HepG2 (cell line): ENCODE results near the gene MEIOC. TPM values are rescaled to one million over a fixed set of nuclear protein-coding genes. Genes with fewer than 3 reads are reported as not detected.
A peak's percentile ranks its signal among the peaks of the same experiment; 100 is the strongest.

Source experiments
- ELF4 ChIP-seq: sonication (generic); formaldehyde crosslinking; IDR thresholded peaks from 2 replicates; pipeline ENCODE4 v1.5.0; 2020; ENCODE audit warnings: missing genetic modification reagents, mild to moderate bottlenecking, moderate library complexity, borderline replicate concordance
- IKZF1 ChIP-seq: fragments of 450-650 bp; IDR thresholded peaks from 2 replicates; pipeline ENCODE4 v1.7.1; 2016
- KLF6 ChIP-seq: IDR thresholded peaks from 2 replicates; pipeline ENCODE4 v1.8.0; 2016; ENCODE audit warnings: missing biosample characterization, missing genetic modification reagents
- NFE2L1 ChIP-seq: sonication (generic); formaldehyde crosslinking; IDR thresholded peaks from 2 replicates; pipeline ENCODE4 v1.4.0; 2020; ENCODE audit warnings: missing genetic modification reagents, mild to moderate bottlenecking, borderline replicate concordance
- RXRB ChIP-seq: IDR thresholded peaks from 2 replicates; pipeline ENCODE4 v1.6.1; 2016; ENCODE audit warnings: borderline replicate concordance, missing genetic modification reagents, missing compliant biosample characterization
- SAFB2 ChIP-seq: sonication (generic); formaldehyde crosslinking; IDR thresholded peaks from 2 replicates; pipeline ENCODE4 v1.5.1; 2020; ENCODE audit warnings: missing genetic modification reagents, low read depth, mild to moderate bottlenecking, borderline replicate concordance
- SIN3A ChIP-seq: IDR thresholded peaks from 2 replicates; pipeline ENCODE4 v1.6.1; 2011; ENCODE audit warnings: low read depth, mild to moderate bottlenecking, control low read depth, low read length, borderline replicate concordance
- SMARCE1 ChIP-seq: fragments of 450-650 bp; IDR thresholded peaks from 2 replicates; pipeline ENCODE4 v1.6.1; 2017; ENCODE audit warnings: borderline replicate concordance
- SOX6 ChIP-seq, 2 experiments: fragments of 450-650 bp in 1 of 2; sonication (generic) in 1 of 2; formaldehyde crosslinking in 1 of 2; IDR thresholded peaks; 2 replicates each; pipeline versions ENCODE4 v1.4.0 to v1.6.1; 2017 to 2020; ENCODE audit warnings: antibody characterized with exemption in 1 of 2, mild to moderate bottlenecking in 1 of 2, missing genetic modification reagents in 1 of 2
- TP53 ChIP-seq: sonication (generic); formaldehyde crosslinking; conservative IDR thresholded peaks from 2 replicates; pipeline ENCODE4 v1.4.0; 2020; ENCODE audit warnings: missing genetic modification reagents
- ZNF326 ChIP-seq: sonication (generic); formaldehyde crosslinking; IDR thresholded peaks from 2 replicates; pipeline ENCODE4 v1.4.0; 2020; ENCODE audit warnings: missing genetic modification reagents, borderline replicate concordance
- ZNF350 ChIP-seq: sonication (generic); formaldehyde crosslinking; IDR thresholded peaks from 2 replicates; pipeline ENCODE4 v1.4.0; 2020; ENCODE audit warnings: mild to moderate bottlenecking, low read depth, missing genetic modification reagents, borderline replicate concordance
- ZNF569 ChIP-seq: sonication (generic); formaldehyde crosslinking; IDR thresholded peaks from 2 replicates; pipeline ENCODE4 v1.5.0; 2020; ENCODE audit warnings: mild to moderate bottlenecking, missing genetic modification reagents, moderate library complexity, borderline replicate concordance
- ZNF572 ChIP-seq: sonication (generic); formaldehyde crosslinking; IDR thresholded peaks from 2 replicates; pipeline ENCODE4 v1.5.1; 2020; ENCODE audit warnings: mild to moderate bottlenecking, missing genetic modification reagents
- ZNF790 ChIP-seq: sonication (generic); formaldehyde crosslinking; IDR thresholded peaks from 2 replicates; pipeline ENCODE4 v1.8.0; 2022; ENCODE audit warnings: missing genetic modification reagents, mild to moderate bottlenecking, borderline replicate concordance
- polyA plus RNA-seq, 8 experiments: library from polyadenylated mRNA; depleted of rRNA in 3 of 8; stranded (reverse) in 7 of 8; unstranded in 1 of 8; fragments of >200 nt; fragmentation: Illumina TruSeq in 4 of 8; extraction: Trizol in 4 of 8; gene quantifications; 2 replicates each; pipeline versions ENCODE4 v1.2.1 to v1.2.3, GENCODE V29; 2011 to 2016; ENCODE audit warnings: low read depth in 4 of 8, missing spikeins in 1 of 8, mixed read lengths in 1 of 8; ENCODE audit not compliant: insufficient read depth in 1 of 8
- total RNA-seq, 5 experiments: library from RNA; depleted of rRNA; stranded (reverse); fragments of >200 nt; fragmentation: Illumina TruSeq; extraction: Trizol; gene quantifications; 2 replicates each; pipeline ENCODE4 v1.2.3, GENCODE V29; 2016; ENCODE audit warnings: low read depth in 1 of 5
- TF ChIP-seq, protein P1 (sequence below): sonication (generic); formaldehyde crosslinking; IDR thresholded peaks from 2 replicates; pipeline ENCODE4 v1.5.1; 2020; ENCODE audit warnings: mild to moderate bottlenecking, missing genetic modification reagents
- TF ChIP-seq, protein P2 (sequence below): sonication (generic); formaldehyde crosslinking; IDR thresholded peaks from 2 replicates; pipeline ENCODE4 v1.4.0; 2020; ENCODE audit warnings: missing genetic modification reagents, borderline replicate concordance
- TF ChIP-seq, protein P3 (sequence below): sonication (generic); formaldehyde crosslinking; IDR thresholded peaks from 2 replicates; pipeline ENCODE4 v1.4.0; 2020; ENCODE audit warnings: mild to moderate bottlenecking, missing genetic modification reagents
- TF ChIP-seq, protein P4 (sequence below): sonication (generic); formaldehyde crosslinking; IDR thresholded peaks from 2 replicates; pipeline ENCODE4 v1.8.1; 2023; ENCODE audit warnings: missing genetic modification reagents, inconsistent platforms, borderline replicate concordance

Gene MEIOC
- total and polyA plus RNA-seq, 2 of the 13 experiments (the other 11 are each of a cell fraction or from before 2014, with no cell fraction given), result 0.04 to 0.15 TPM

DNA sequence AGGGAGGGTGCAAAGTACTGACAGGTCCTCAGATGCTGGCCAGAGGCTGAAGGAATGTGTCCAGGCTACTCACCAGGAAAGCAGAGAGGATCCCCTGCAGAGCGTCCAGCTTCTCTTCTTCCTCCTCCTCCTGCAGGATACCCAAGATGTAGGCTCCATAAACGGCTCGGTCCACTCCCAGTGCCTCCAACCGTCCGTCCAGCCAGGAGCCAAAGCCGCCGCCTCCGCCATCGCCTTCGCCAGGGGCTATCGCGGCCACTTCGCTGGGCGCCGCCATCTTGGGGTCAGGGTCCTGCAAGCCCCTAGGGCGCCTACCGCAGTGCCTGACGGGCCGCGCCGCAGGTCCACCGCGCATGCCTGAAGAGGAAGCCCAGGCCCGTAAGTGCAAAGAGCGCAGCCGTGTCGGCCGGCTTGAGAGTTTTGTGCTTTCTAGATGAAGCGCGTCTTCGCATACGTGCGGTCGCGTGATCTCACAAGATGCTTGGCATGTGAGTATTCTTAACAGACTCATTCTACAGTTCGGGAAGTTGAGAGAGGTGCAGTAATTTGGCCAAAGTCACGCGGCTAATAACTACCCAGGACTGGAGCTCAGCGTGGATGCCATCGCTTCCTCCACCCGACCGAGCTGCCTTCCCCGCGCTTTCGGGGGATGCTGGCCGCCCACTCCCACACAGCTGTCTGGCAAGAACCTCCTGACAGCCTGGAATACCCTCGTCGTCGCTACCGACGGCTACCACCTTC lies 33.4 kb downstream of the MEIOC start, which contains the start of gene CCDC43 (continued):
- TF ChIP-seq, protein P1, sequence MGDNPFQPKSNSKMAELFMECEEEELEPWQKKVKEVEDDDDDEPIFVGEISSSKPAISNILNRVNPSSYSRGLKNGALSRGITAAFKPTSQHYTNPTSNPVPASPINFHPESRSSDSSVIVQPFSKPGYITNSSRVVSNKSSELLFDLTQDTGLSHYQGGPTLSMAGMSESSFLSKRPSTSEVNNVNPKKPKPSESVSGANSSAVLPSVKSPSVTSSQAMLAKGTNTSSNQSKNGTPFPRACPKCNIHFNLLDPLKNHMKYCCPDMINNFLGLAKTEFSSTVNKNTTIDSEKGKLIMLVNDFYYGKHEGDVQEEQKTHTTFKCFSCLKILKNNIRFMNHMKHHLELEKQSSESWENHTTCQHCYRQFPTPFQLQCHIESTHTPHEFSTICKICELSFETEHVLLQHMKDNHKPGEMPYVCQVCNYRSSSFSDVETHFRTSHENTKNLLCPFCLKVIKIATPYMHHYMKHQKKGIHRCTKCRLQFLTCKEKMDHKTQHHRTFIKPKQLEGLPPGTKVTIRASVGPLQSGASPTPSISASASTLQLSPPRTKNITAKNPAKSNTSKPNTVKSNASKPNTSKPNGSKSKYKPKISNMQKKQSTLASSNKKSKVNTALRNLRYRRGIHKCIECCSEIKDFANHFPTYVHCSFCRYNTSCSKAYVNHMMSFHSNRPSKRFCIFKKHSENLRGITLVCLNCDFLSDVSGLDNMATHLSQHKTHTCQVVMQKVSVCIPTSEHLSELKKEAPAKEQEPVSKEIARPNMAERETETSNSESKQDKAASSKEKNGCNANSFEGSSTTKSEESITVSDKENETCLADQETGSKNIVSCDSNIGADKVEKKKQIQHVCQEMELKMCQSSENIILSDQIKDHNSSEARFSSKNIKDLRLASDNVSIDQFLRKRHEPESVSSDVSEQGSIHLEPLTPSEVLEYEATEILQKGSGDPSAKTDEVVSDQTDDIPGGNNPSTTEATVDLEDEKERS (CRISPR knock-in tag), result peak; percentile 69
- TF ChIP-seq ZNF790 (CRISPR knock-in tag) (no peak), IKZF1 (no peak), ZNF326 (CRISPR knock-in tag) (peak; percentile 7; the same call in 1 of the 2 replicates), ZNF350 (CRISPR knock-in tag) (peak; percentile 97), NFE2L1 (no peak; the same call in 1 of the 2 replicates), ZNF569 (peak; percentile 86; the same call in 1 of the 2 replicates), SIN3A (peak; percentile 68; the same call in 1 of the 2 replicates), SMARCE1 (no peak), KLF6 (CRISPR knock-in tag) (peak; percentile 67), SOX6 (IDR thresholded peaks at IDR 0.05) (no peak), SOX6 (CRISPR knock-in tag; IDR thresholded peaks at IDR 0.05) (peak; percentile 70), SAFB2 (CRISPR knock-in tag) (peak; percentile 95), RXRB (CRISPR knock-in tag) (0 out of 2 replicates have a peak, but pooled peaks have one; percentile 53), TP53 (CRISPR knock-in tag) (no peak), ZNF572 (CRISPR knock-in tag) (peak; percentile 39; the same call in 1 of the 2 replicates), ELF4 (CRISPR knock-in tag) (no peak)
- TF ChIP-seq, protein P2, sequence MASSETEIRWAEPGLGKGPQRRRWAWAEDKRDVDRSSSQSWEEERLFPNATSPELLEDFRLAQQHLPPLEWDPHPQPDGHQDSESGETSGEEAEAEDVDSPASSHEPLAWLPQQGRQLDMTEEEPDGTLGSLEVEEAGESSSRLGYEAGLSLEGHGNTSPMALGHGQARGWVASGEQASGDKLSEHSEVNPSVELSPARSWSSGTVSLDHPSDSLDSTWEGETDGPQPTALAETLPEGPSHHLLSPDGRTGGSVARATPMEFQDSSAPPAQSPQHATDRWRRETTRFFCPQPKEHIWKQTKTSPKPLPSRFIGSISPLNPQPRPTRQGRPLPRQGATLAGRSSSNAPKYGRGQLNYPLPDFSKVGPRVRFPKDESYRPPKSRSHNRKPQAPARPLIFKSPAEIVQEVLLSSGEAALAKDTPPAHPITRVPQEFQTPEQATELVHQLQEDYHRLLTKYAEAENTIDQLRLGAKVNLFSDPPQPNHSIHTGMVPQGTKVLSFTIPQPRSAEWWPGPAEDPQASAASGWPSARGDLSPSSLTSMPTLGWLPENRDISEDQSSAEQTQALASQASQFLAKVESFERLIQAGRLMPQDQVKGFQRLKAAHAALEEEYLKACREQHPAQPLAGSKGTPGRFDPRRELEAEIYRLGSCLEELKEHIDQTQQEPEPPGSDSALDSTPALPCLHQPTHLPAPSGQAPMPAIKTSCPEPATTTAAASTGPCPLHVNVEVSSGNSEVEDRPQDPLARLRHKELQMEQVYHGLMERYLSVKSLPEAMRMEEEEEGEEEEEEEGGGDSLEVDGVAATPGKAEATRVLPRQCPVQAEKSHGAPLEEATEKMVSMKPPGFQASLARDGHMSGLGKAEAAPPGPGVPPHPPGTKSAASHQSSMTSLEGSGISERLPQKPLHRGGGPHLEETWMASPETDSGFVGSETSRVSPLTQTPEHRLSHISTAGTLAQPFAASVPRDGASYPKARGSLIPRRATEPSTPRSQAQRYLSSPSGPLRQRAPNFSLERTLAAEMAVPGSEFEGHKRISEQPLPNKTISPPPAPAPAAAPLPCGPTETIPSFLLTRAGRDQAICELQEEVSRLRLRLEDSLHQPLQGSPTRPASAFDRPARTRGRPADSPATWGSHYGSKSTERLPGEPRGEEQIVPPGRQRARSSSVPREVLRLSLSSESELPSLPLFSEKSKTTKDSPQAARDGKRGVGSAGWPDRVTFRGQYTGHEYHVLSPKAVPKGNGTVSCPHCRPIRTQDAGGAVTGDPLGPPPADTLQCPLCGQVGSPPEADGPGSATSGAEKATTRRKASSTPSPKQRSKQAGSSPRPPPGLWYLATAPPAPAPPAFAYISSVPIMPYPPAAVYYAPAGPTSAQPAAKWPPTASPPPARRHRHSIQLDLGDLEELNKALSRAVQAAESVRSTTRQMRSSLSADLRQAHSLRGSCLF (CRISPR knock-in tag), result peak; percentile 71; the same call in 1 of the 2 replicates
- TF ChIP-seq, protein P3, sequence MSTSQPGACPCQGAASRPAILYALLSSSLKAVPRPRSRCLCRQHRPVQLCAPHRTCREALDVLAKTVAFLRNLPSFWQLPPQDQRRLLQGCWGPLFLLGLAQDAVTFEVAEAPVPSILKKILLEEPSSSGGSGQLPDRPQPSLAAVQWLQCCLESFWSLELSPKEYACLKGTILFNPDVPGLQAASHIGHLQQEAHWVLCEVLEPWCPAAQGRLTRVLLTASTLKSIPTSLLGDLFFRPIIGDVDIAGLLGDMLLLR (CRISPR knock-in tag), result peak; percentile 95
- TF ChIP-seq, protein P4, sequence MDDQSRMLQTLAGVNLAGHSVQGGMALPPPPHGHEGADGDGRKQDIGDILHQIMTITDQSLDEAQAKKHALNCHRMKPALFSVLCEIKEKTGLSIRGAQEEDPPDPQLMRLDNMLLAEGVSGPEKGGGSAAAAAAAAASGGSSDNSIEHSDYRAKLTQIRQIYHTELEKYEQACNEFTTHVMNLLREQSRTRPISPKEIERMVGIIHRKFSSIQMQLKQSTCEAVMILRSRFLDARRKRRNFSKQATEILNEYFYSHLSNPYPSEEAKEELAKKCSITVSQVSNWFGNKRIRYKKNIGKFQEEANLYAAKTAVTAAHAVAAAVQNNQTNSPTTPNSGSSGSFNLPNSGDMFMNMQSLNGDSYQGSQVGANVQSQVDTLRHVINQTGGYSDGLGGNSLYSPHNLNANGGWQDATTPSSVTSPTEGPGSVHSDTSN (CRISPR knock-in tag), result no peak
